ENCODE results near the gene DYNLRB1.
A peak's percentile ranks its signal among the peaks of the same experiment; 100 is the strongest.
"Not testable (repeated sequence)": the region's sequence is repeated elsewhere in the genome, so short reads cannot be mapped to it uniquely, and the experiment has no call there.

The DYNLRB1 gene

GRCh38 chr20:34516247-34517113 lies at the start of gene DYNLRB1:
Gene DYNLRB1, plus strand, starts transcription at chr20:34516422. Its CDS starts 37 bp downstream, at chr20:34516459.
- peak; percentile 92 to 95 for DNase-seq

GRCh38 chr20:34468951-34469350 lies 47.3 kb upstream of the DYNLRB1 start:
- DNase-seq: no peak

GRCh38 chr20:34472246-34472925 lies 43.8 kb upstream of the DYNLRB1 start:
- DNase-seq: no peak

- DNase-seq: peak; percentile 9 to 30
These were observed 42.8 kb upstream of the DYNLRB1 start for GRCh38 chr20:34473262-34473883.

GRCh38 chr20:34475979-34476736 lies 40.1 kb upstream of the DYNLRB1 start:
- peak; percentile 18 to 32 for DNase-seq

- no peak for DNase-seq
These were observed 36.6 kb upstream of the DYNLRB1 start for GRCh38 chr20:34479627-34480026.

GRCh38 chr20:34482154-34482553 lies 34.1 kb upstream of the DYNLRB1 start:
- not testable (repeated sequence) for DNase-seq

- not testable (repeated sequence) for DNase-seq
These were observed 32.5 kb upstream of the DYNLRB1 start for GRCh38 chr20:34483585-34484220.

- no peak for DNase-seq
These were observed 31.1 kb upstream of the DYNLRB1 start for GRCh38 chr20:34485068-34485634.

- no peak for DNase-seq
These were observed 24.8 kb upstream of the DYNLRB1 start for GRCh38 chr20:34491226-34491931.

GRCh38 chr20:34491932-34492509 lies 24.2 kb upstream of the DYNLRB1 start:
- DNase-seq: no peak

- no peak for DNase-seq
These were observed 22.6 kb upstream of the DYNLRB1 start for GRCh38 chr20:34493646-34494045.

GRCh38 chr20:34495307-34495706 lies 20.9 kb upstream of the DYNLRB1 start:
- no peak for DNase-seq

GRCh38 chr20:34495916-34496315 lies 20.3 kb upstream of the DYNLRB1 start:
- DNase-seq: no peak

GRCh38 chr20:34497596-34497995 lies 18.6 kb upstream of the DYNLRB1 start:
- DNase-seq: not testable (repeated sequence)

GRCh38 chr20:34500823-34501222 lies 15.4 kb upstream of the DYNLRB1 start:
- no peak for DNase-seq

GRCh38 chr20:34506480-34506879 lies 9.7 kb upstream of the DYNLRB1 start:
- DNase-seq: no peak

- no peak for DNase-seq
These were observed 8.4 kb upstream of the DYNLRB1 start for GRCh38 chr20:34507702-34508413.

- no peak for DNase-seq
These were observed 5.6 kb upstream of the DYNLRB1 start for GRCh38 chr20:34510575-34510974.

GRCh38 chr20:34511891-34512265 lies 4.3 kb upstream of the DYNLRB1 start:
- DNase-seq: no peak
